DND-41 (cell line): ENCODE data around the gene DLX1.

Source experiments
- ATAC-seq: fragments of 200-7000 bp; cut with Tn5 transposase; 3 replicates; pipeline ENCODE4 v1.9.1; 2021; ENCODE audit warnings: low read depth; ENCODE audit not compliant: insufficient read depth
- DNase-seq: peaks from one replicate; pipeline ENCODE4 v3.0.0-alpha.2; 2020
- H2AFZ ChIP-seq: 2 replicates; pipeline ENCODE4 v1.6.0; 2012; ENCODE audit warnings: low read depth, low read length
- H3K27ac ChIP-seq: 2 replicates; pipeline ENCODE4 v1.5.1; 2012; ENCODE audit warnings: low read length, inconsistent platforms
- H3K27me3 ChIP-seq: fragments of 200-600 bp; sonication (generic); 2 replicates; pipeline ENCODE4 v1.6.0; 2012; ENCODE audit warnings: low read length, mild to moderate bottlenecking, inconsistent platforms; ENCODE audit not compliant: insufficient read depth, poor library complexity
- H3K36me3 ChIP-seq: 2 replicates; pipeline ENCODE4 v1.5.1; 2012; ENCODE audit warnings: low read length, inconsistent platforms; ENCODE audit not compliant: insufficient read depth
- H3K4me1 ChIP-seq: 2 replicates; pipeline ENCODE4 v1.5.1; 2012; ENCODE audit warnings: mild to moderate bottlenecking, low read length; ENCODE audit not compliant: insufficient read depth
- H3K4me2 ChIP-seq: 2 replicates; pipeline ENCODE4 v1.6.0; 2012; ENCODE audit warnings: mild to moderate bottlenecking, moderate library complexity, low read length, inconsistent platforms; ENCODE audit not compliant: insufficient read depth
- H3K4me3 ChIP-seq, 2 experiments: fragments of 200-600 bp in 1 of 2; shearing (Covaris generic) in 1 of 2; 2 replicates each; pipeline ENCODE4 v1.5.1; 2012 to 2016; ENCODE audit warnings: inconsistent platforms in 2 of 2, low read length in 2 of 2, mild to moderate bottlenecking in 2 of 2, low read depth in 1 of 2, moderate library complexity in 1 of 2
- H3K79me2 ChIP-seq: 2 replicates; pipeline ENCODE4 v1.6.0; 2012; ENCODE audit warnings: low read length, inconsistent platforms; ENCODE audit not compliant: insufficient read depth
- H3K9ac ChIP-seq: 2 replicates; pipeline ENCODE4 v1.6.0; 2012; ENCODE audit warnings: low read depth, mild to moderate bottlenecking, inconsistent platforms, low read length, moderate library complexity
- H3K9me3 ChIP-seq: 2 replicates; pipeline ENCODE4 v1.5.1; 2012; ENCODE audit warnings: low read length, moderate library complexity, mild to moderate bottlenecking, inconsistent platforms; ENCODE audit not compliant: insufficient read depth, severe bottlenecking
- H4K20me1 ChIP-seq: 2 replicates; pipeline ENCODE4 v1.6.0; 2012; ENCODE audit warnings: low read length; ENCODE audit not compliant: insufficient read depth
- EZH2 ChIP-seq: IDR thresholded peaks from 3 replicates; pipeline ENCODE4 v1.6.1; 2012; ENCODE audit warnings: borderline replicate concordance, low read depth, mild to moderate bottlenecking, moderate library complexity, low read length, inconsistent platforms; ENCODE audit not compliant: severe bottlenecking
- TF ChIP-seq, protein P1 (sequence below): IDR thresholded peaks from 2 replicates; pipeline ENCODE4 v1.5.1; 2012; ENCODE audit warnings: borderline replicate concordance, low read length, moderate library complexity, mild to moderate bottlenecking; ENCODE audit not compliant: poor library complexity, severe bottlenecking; ENCODE audit errors: extremely low read depth

DLX1 gene

GRCh38 chr2:172093416-172094293 lies 8.3 kb downstream of the DLX1 start:
- 0 out of 2 replicates have a peak, but pooled peaks cover under 1% of the 10 kb centered on the region for H3K36me3 ChIP-seq
- no peak overlapping the region for H3K27ac ChIP-seq
- peaks cover 27% of the 10 kb centered on the region for H3K4me1 ChIP-seq
- peaks cover 5% of the 10 kb centered on the region; the same call in 1 of the 2 replicates for H4K20me1 ChIP-seq
- peaks cover 45% of the 10 kb centered on the region for H3K27me3 ChIP-seq
- ATAC-seq (no peak), DNase-seq (no peak)
- no peak overlapping the region for H3K4me2 ChIP-seq
- no peaks in the 10 kb centered on the region for H3K9me3 ChIP-seq
- H3K9ac ChIP-seq: no peak overlapping the region
- H3K79me2 ChIP-seq: no peaks in the 10 kb centered on the region
- no peak overlapping the region for H3K4me3 ChIP-seq
- no peak overlapping the region for H2AFZ ChIP-seq
- TF ChIP-seq EZH2: no peak
- TF ChIP-seq, protein P1, sequence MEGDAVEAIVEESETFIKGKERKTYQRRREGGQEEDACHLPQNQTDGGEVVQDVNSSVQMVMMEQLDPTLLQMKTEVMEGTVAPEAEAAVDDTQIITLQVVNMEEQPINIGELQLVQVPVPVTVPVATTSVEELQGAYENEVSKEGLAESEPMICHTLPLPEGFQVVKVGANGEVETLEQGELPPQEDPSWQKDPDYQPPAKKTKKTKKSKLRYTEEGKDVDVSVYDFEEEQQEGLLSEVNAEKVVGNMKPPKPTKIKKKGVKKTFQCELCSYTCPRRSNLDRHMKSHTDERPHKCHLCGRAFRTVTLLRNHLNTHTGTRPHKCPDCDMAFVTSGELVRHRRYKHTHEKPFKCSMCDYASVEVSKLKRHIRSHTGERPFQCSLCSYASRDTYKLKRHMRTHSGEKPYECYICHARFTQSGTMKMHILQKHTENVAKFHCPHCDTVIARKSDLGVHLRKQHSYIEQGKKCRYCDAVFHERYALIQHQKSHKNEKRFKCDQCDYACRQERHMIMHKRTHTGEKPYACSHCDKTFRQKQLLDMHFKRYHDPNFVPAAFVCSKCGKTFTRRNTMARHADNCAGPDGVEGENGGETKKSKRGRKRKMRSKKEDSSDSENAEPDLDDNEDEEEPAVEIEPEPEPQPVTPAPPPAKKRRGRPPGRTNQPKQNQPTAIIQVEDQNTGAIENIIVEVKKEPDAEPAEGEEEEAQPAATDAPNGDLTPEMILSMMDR: no peak

GRCh38 chr2:172094294-172095145 lies 9.2 kb downstream of the DLX1 start:
- ATAC-seq: no peak
- peaks cover 5% of the 10 kb centered on the region; the same call in 1 of the 2 replicates for H4K20me1 ChIP-seq
- peak overlapping the region; percentile 82 for H3K4me2 ChIP-seq
- no peak overlapping the region; the same call in 1 of the 2 replicates for H3K9ac ChIP-seq
- H3K27me3 ChIP-seq: peaks cover 45% of the 10 kb centered on the region
- TF ChIP-seq, protein P1: no peak
- TF ChIP-seq EZH2: no peak
- H3K27ac ChIP-seq: no peak overlapping the region
- H3K9me3 ChIP-seq: no peaks in the 10 kb centered on the region
- no peak for DNase-seq
- H2AFZ ChIP-seq: 0 out of 2 replicates have a peak overlapping the region, but pooled peaks have one; percentile 62
- peaks cover 27% of the 10 kb centered on the region for H3K4me1 ChIP-seq
- H3K4me3 ChIP-seq: peak overlapping the region in 1 of 2 experiments; percentile 52; a peak in 2 of 4 replicates
- H3K36me3 ChIP-seq: no peaks in the 10 kb centered on the region
- no peaks in the 10 kb centered on the region for H3K79me2 ChIP-seq

- no peaks in the 10 kb centered on the region for H3K36me3 ChIP-seq
- H2AFZ ChIP-seq: peak overlapping the region; percentile 62
- peak overlapping the region; percentile 82 for H3K4me2 ChIP-seq
- DNase-seq (peak; percentile 77), ATAC-seq (peak; percentile 76)
- H3K4me1 ChIP-seq: peaks cover 27% of the 10 kb centered on the region
- H3K9me3 ChIP-seq: no peaks in the 10 kb centered on the region
- H3K79me2 ChIP-seq: no peaks in the 10 kb centered on the region
- H3K9ac ChIP-seq: peak overlapping the region; percentile 46
- H3K4me3 ChIP-seq: peak overlapping the region; percentile 23 to 52; a peak in 3 of 4 replicates
- H3K27ac ChIP-seq: no peak overlapping the region
- H4K20me1 ChIP-seq: peaks cover 5% of the 10 kb centered on the region; the same call in 1 of the 2 replicates
- TF ChIP-seq, protein P1: no peak
- TF ChIP-seq EZH2: peak; percentile 78
- H3K27me3 ChIP-seq: peaks cover 45% of the 10 kb centered on the region
These were observed 10.0 kb downstream of the DLX1 start for GRCh38 chr2:172095146-172095904.
